HL-60 (cell line): ENCODE results near the gene PARVB.

ENCODE experiments used
- DNase-seq, 2 experiments: peaks; one replicate each; pipeline ENCODE4 v3.0.0-alpha.2; 2010 to 2020; ENCODE audit warnings: low read depth in 1 of 2, low spot score in 1 of 2
- H3K27ac ChIP-seq: fragments of 250-450 bp; sonication (Bioruptor Pico); replicated peaks from 2 replicates; pipeline ENCODE4 v1.5.1; 2020; ENCODE audit warnings: mild to moderate bottlenecking, moderate library complexity
- H3K27me3 ChIP-seq: fragments of 250-450 bp; sonication (Bioruptor Pico); 2 replicates; pipeline ENCODE4 v1.5.1; 2021; ENCODE audit warnings: mild to moderate bottlenecking, moderate library complexity; ENCODE audit not compliant: insufficient read depth, poor library complexity, severe bottlenecking
- H3K4me3 ChIP-seq: replicated peaks from 2 replicates; pipeline ENCODE4 v1.5.1; 2011; ENCODE audit warnings: mild to moderate bottlenecking, control low read depth, low read length; ENCODE audit not compliant: insufficient read depth
- CTCF ChIP-seq: IDR thresholded peaks from one replicate; pipeline ENCODE4 v1.5.1; 2011; ENCODE audit warnings: low read length, control low read depth, inconsistent platforms; ENCODE audit not compliant: insufficient read depth
- GABPA ChIP-seq: IDR thresholded peaks from 2 replicates; pipeline ENCODE4 v1.6.1; 2012; ENCODE audit warnings: low read depth
- POLR2AphosphoS5 ChIP-seq: IDR thresholded peaks from 2 replicates; pipeline ENCODE4 v1.6.1; 2012; ENCODE audit warnings: low read depth
- REST ChIP-seq: IDR thresholded peaks from 2 replicates; pipeline ENCODE4 v1.6.1; 2012; ENCODE audit warnings: low read depth; ENCODE audit not compliant: insufficient replicate concordance
- SPI1 ChIP-seq: IDR thresholded peaks from 2 replicates; pipeline ENCODE4 v1.6.1; 2012; ENCODE audit warnings: low read depth, mild to moderate bottlenecking, borderline replicate concordance

The PARVB gene

GRCh38 chr22:43994416-43994815 is 29.7 kb upstream of the PARVB start:
- no peak for DNase-seq
- Histone ChIP-seq H3K4me3 (no peak overlapping the region), H3K27ac (no peak overlapping the region), H3K27me3 (no peaks in the 10 kb centered on the region)
- TF ChIP-seq SPI1 = no peak
- no peak for TF ChIP-seq POLR2AphosphoS5
- no peak for TF ChIP-seq GABPA
- no peak for TF ChIP-seq REST
- TF ChIP-seq CTCF = no peak

GRCh38 chr22:43995057-43995685 is 28.9 kb upstream of the PARVB start:
- TF ChIP-seq CTCF (no peak), POLR2AphosphoS5 (no peak), SPI1 (no peak), GABPA (no peak), REST (no peak)
- Histone ChIP-seq H3K27me3 (no peaks in the 10 kb centered on the region), H3K4me3 (no peak overlapping the region), H3K27ac (no peak overlapping the region)
- DNase-seq = no peak

- H3K27ac ChIP-seq = no peak overlapping the region
- no peak for TF ChIP-seq CTCF
- TF ChIP-seq REST = no peak
- TF ChIP-seq POLR2AphosphoS5 = no peak
- no peak for TF ChIP-seq SPI1
- TF ChIP-seq GABPA = no peak
- H3K4me3 ChIP-seq = no peak overlapping the region
- H3K27me3 ChIP-seq = no peaks in the 10 kb centered on the region
- no peak for DNase-seq
Measured at GRCh38 chr22:43995798-43996169, 28.3 kb upstream of the PARVB start.
